GM10248 (cell line): ENCODE measurements around the gene ADTRP.

Source experiments
- CTCF ChIA-PET: fragments of 300-600 bp; sonication (Branson Sonifier 250); formaldehyde crosslinking; extraction: SDS; loops from one replicate; lab custom pipeline; 2021; ENCODE audit warnings: antibody characterized with exemption; lab: Yijun Ruan, JAX
- POLR2A ChIA-PET: fragments of 350-650 bp; sonication (Branson Sonifier 250); formaldehyde crosslinking; extraction: SDS; loops from one replicate; lab custom pipeline; 2020; ENCODE audit warnings: antibody characterized with exemption; lab: Yijun Ruan, JAX
- DNase-seq: peaks from one replicate; pipeline ENCODE4 v3.0.0; 2012; ENCODE audit errors: extremely low spot score
- CTCF ChIP-seq: IDR thresholded peaks from 2 replicates; pipeline ENCODE4 v1.5.1; 2012; ENCODE audit warnings: mild to moderate bottlenecking, low read depth; ENCODE audit errors: extremely low read depth, missing control alignments, control extremely low read depth

ADTRP gene

GRCh38 chr6:11773581-11773980, 5.0 kb downstream of the ADTRP start:
- POLR2A ChIA-PET: no interaction called here
- no peak for DNase-seq
- no peak for TF ChIP-seq CTCF
- CTCF ChIA-PET: interaction anchor here (1.0 to 2.7 kb wide), 5 partner anchors 8 to 24 kb away, joined by 5 to 13 read pairs (median 6); no protein-coding TSS in a partner anchor

- TF ChIP-seq CTCF: no peak
- DNase-seq: no peak
- ChIA-PET POLR2A (no interaction called here), CTCF (interaction anchor here (1.2 to 1.5 kb wide), 3 partner anchors 10 to 52 kb away, joined by 3 to 5 read pairs (median 4); no protein-coding TSS in a partner anchor)
Measured at GRCh38 chr6:11773013-11773412, 5.6 kb downstream of the ADTRP start.

- ChIA-PET CTCF (interaction anchor here (1.2 to 1.5 kb wide), 4 partner anchors 11 to 53 kb away, joined by 3 to 5 read pairs (median 4); no protein-coding TSS in a partner anchor), POLR2A (interaction anchor here (1.0 kb wide), 1 partner anchor 40 kb away, joined by 3 read pairs; no protein-coding TSS in a partner anchor)
- DNase-seq: no peak
- TF ChIP-seq CTCF: no peak
Measured at GRCh38 chr6:11772109-11772825, 6.3 kb downstream of the ADTRP start.

GRCh38 chr6:11771473-11772048, 7.0 kb downstream of the ADTRP start:
- CTCF ChIA-PET: interaction anchor here (0.9 to 1.5 kb wide), 4 partner anchors 8 to 54 kb away, joined by 3 to 4 read pairs (median 3); no protein-coding TSS in a partner anchor
- POLR2A ChIA-PET: interaction anchor here (1.0 kb wide), 1 partner anchor 39 kb away, joined by 3 read pairs; no protein-coding TSS in a partner anchor
- TF ChIP-seq CTCF: no peak
- DNase-seq: no peak

GRCh38 chr6:11770546-11771466, 7.8 kb downstream of the ADTRP start:
- CTCF ChIA-PET: interaction anchor here (0.9 to 3.4 kb wide), 4 partner anchors 7 to 49 kb away, joined by 3 to 16 read pairs (median 8); partner anchors contain the start of gene ADTRP
- POLR2A ChIA-PET: no interaction called here
- no peak for TF ChIP-seq CTCF
- DNase-seq: peak; percentile 28
